ENCODE measurements around the gene SYNE3.

GRCh38 chr14:95485222-95485819 is 31.1 kb downstream of the SYNE3 start:
- TF ChIP-seq MXI1 (IDR thresholded peaks at IDR 0.05; ENCODE audit: low read depth, low read length) (no peak), ZNF384 (IDR thresholded peaks at IDR 0.05; ENCODE audit: borderline replicate concordance, low read depth, low read length) (no peak)

Data from GM12878 (cell line).